WTC11 (cell line): ENCODE measurements around the gene ZKSCAN3. TPM values are rescaled to one million over a fixed set of nuclear protein-coding genes. Genes with fewer than 3 reads are reported as not detected.

ENCODE experiments used
- ATAC-seq: fragments of 200-7000 bp; cut with Tn5 transposase; 2 replicates; pipeline ENCODE4 v1.10.0; 2021; ENCODE audit warnings: mild to moderate bottlenecking, moderate library complexity
- CTCF ChIA-PET: fragments of 300-600 bp; sonication (Branson Sonifier 250); formaldehyde crosslinking; loops from one replicate; lab custom pipeline; 2021; ENCODE audit warnings: antibody characterized with exemption; lab: Charles Lee
- POLR2A ChIA-PET: fragments of 350-600 bp; sonication (Branson Sonifier 250); formaldehyde crosslinking; loops from one replicate; lab custom pipeline; 2021; ENCODE audit warnings: antibody characterized with exemption; lab: Charles Lee
- DNase-seq: peaks from one replicate; pipeline ENCODE4 v3.0.0; 2021; ENCODE audit warnings: low spot score
- H3K27ac Mint-ChIP-seq: 2 replicates; pipeline ENCODE4 v1.8.0; 2021; ENCODE audit warnings: mixed read lengths
- H3K27me3 Mint-ChIP-seq: 2 replicates; pipeline ENCODE4 v1.8.0; 2021; ENCODE audit warnings: low read depth, mild to moderate bottlenecking, moderate library complexity, mixed read lengths
- H3K36me3 Mint-ChIP-seq: 2 replicates; pipeline ENCODE4 v1.8.0; 2021; ENCODE audit warnings: mixed read lengths
- H3K4me1 Mint-ChIP-seq: 2 replicates; pipeline ENCODE4 v1.8.0; 2022; ENCODE audit warnings: mixed read lengths
- H3K4me3 Mint-ChIP-seq: 2 replicates; pipeline ENCODE4 v1.8.0; 2021; ENCODE audit warnings: mild to moderate bottlenecking, moderate library complexity, mixed read lengths
- H3K9me3 Mint-ChIP-seq: 2 replicates; pipeline ENCODE4 v1.8.0; 2021; ENCODE audit warnings: mixed read lengths
- ATF1 ChIP-seq: sonication (generic); formaldehyde crosslinking; IDR thresholded peaks from 2 replicates; pipeline ENCODE4 v1.8.1; 2023; ENCODE audit warnings: mild to moderate bottlenecking, moderate library complexity, missing genetic modification reagents
- CREM ChIP-seq: sonication (generic); formaldehyde crosslinking; IDR thresholded peaks from 2 replicates; pipeline ENCODE4 v1.8.1; 2022; ENCODE audit warnings: mild to moderate bottlenecking, missing genetic modification reagents, moderate library complexity
- EMX1 ChIP-seq: fragments of 250-450 bp; sonication (Bioruptor Pico); IDR thresholded peaks from 2 replicates; pipeline ENCODE4 v1.8.0; 2021; ENCODE audit warnings: mild to moderate bottlenecking
- FOXP1 ChIP-seq: sonication (generic); formaldehyde crosslinking; IDR thresholded peaks from 2 replicates; pipeline ENCODE4 v1.8.0; 2022; ENCODE audit warnings: missing genetic modification reagents, mild to moderate bottlenecking, moderate library complexity, borderline replicate concordance
- GABPB1 ChIP-seq: sonication (generic); formaldehyde crosslinking; IDR thresholded peaks from 2 replicates; pipeline ENCODE4 v1.8.1; 2023; ENCODE audit warnings: mild to moderate bottlenecking, missing genetic modification reagents
- GRHL2 ChIP-seq: fragments of 250-450 bp; sonication (Bioruptor Pico); IDR thresholded peaks from 2 replicates; pipeline ENCODE4 v1.8.0; 2022; ENCODE audit warnings: mild to moderate bottlenecking, moderate library complexity; ENCODE audit not compliant: insufficient replicate concordance, severe bottlenecking
- GTF2I ChIP-seq: fragments of 250-450 bp; sonication (Bioruptor Pico); conservative IDR thresholded peaks from 2 replicates; pipeline ENCODE4 v1.4.0; 2021; ENCODE audit warnings: mild to moderate bottlenecking
- MYBL2 ChIP-seq: sonication (generic); formaldehyde crosslinking; IDR thresholded peaks from 2 replicates; pipeline ENCODE4 v1.8.1; 2023; ENCODE audit warnings: mild to moderate bottlenecking, moderate library complexity, missing genetic modification reagents
- OVOL2 ChIP-seq: fragments of 250-450 bp; sonication (Bioruptor Pico); IDR thresholded peaks from 2 replicates; pipeline ENCODE4 v1.9.0; 2021; ENCODE audit warnings: mild to moderate bottlenecking, borderline replicate concordance
- RELA ChIP-seq: sonication (generic); formaldehyde crosslinking; IDR thresholded peaks from 2 replicates; pipeline ENCODE4 v1.8.1; 2022; ENCODE audit warnings: missing genetic modification reagents, mild to moderate bottlenecking, borderline replicate concordance
- SP1 ChIP-seq: sonication (generic); formaldehyde crosslinking; conservative IDR thresholded peaks from 2 replicates; pipeline ENCODE4 v1.8.1; 2022; ENCODE audit warnings: missing genetic modification reagents
- TEAD4 ChIP-seq: sonication (generic); formaldehyde crosslinking; IDR thresholded peaks from 2 replicates; pipeline ENCODE4 v1.8.0; 2022; ENCODE audit warnings: mild to moderate bottlenecking, missing genetic modification reagents
- total RNA-seq: library from RNA; stranded (reverse); gene quantifications from 3 replicates; pipeline ENCODE4 v1.2.3, GENCODE V29; 2021
- TF ChIP-seq, protein P1 (sequence below): sonication (generic); formaldehyde crosslinking; IDR thresholded peaks from 2 replicates; pipeline ENCODE4 v1.8.0; 2022; ENCODE audit warnings: mild to moderate bottlenecking, missing genetic modification reagents
- TF ChIP-seq, protein P2 (sequence below): sonication (generic); formaldehyde crosslinking; IDR thresholded peaks from 2 replicates; pipeline ENCODE4 v1.8.1; 2022; ENCODE audit warnings: mild to moderate bottlenecking, moderate library complexity, missing genetic modification reagents
- TF ChIP-seq, protein P3 (sequence below): sonication (generic); formaldehyde crosslinking; conservative IDR thresholded peaks from 2 replicates; pipeline ENCODE4 v1.8.1; 2023; ENCODE audit warnings: mild to moderate bottlenecking, low read depth, missing genetic modification reagents, moderate library complexity
- TF ChIP-seq, protein P4 (sequence below): sonication (generic); formaldehyde crosslinking; IDR thresholded peaks from 2 replicates; pipeline ENCODE4 v1.8.1; 2023; ENCODE audit warnings: mild to moderate bottlenecking, moderate library complexity, missing genetic modification reagents
- TF ChIP-seq, protein P5 (sequence below): sonication (generic); formaldehyde crosslinking; IDR thresholded peaks from 2 replicates; pipeline ENCODE4 v1.8.1; 2022; ENCODE audit warnings: low read depth, mild to moderate bottlenecking, moderate library complexity, missing genetic modification reagents, borderline replicate concordance
- TF ChIP-seq, protein P6 (sequence below): sonication (generic); formaldehyde crosslinking; IDR thresholded peaks from 2 replicates; pipeline ENCODE4 v1.8.1; 2023; ENCODE audit warnings: mild to moderate bottlenecking, missing genetic modification reagents, borderline replicate concordance
- TF ChIP-seq, protein P7 (sequence below): sonication (generic); formaldehyde crosslinking; IDR thresholded peaks from 2 replicates; pipeline ENCODE4 v1.8.1; 2023; ENCODE audit warnings: mild to moderate bottlenecking, missing genetic modification reagents

ZKSCAN3 gene
- total RNA-seq, 1 experiment from 2014 or later = 5.4 TPM

DNA sequence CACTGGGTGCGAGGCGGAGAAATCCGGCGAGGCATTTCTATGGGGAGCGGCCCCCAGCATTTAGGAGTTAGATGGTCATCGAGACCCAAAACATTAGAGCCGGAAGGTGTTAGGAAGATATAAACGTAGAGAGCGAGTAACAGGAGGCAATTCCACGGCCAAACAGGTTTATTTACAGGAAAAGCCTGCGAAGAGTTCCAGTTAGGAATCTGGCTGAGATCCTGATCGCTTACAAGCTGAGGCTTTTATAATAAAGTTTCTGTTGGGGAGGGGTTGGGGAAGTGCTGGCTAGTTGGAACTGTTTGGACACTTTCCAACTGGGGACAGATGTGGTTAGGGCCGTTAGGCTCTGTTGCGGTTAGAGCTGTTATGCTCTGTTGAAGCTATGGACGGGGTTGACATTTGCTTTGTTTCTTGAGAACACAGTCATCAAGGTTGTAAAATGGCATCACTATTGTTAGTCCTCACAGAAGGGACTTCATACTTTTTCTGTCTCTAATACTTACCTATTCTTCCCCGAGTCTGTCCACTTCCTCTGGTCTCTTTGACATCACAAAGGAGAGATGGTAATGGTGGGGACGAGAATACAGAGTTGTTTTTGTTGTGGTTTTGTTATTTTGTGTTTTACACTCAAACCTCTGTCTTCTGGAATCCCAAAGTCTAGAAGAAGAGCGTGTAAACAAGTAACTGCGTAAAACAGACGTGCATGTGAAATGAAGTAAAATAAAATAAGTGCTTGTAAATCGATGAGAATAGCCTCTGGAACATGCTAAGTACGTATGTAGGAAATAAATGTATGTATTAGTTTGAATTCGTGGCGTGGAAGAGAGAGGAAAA, 13.2 kb upstream of the ZKSCAN3 start (continued):
- TF ChIP-seq GABPB1 (CRISPR knock-in tag) (no peak), GRHL2 (CRISPR knock-in tag) (no peak), EMX1 (CRISPR knock-in tag) (no peak), GTF2I (CRISPR knock-in tag) (no peak), FOXP1 (CRISPR knock-in tag) (no peak), CREM (no peak; the same call in 1 of the 2 replicates), RELA (CRISPR knock-in tag) (no peak), OVOL2 (no peak), TEAD4 (no peak), ATF1 (no peak)
- TF ChIP-seq, protein P1, sequence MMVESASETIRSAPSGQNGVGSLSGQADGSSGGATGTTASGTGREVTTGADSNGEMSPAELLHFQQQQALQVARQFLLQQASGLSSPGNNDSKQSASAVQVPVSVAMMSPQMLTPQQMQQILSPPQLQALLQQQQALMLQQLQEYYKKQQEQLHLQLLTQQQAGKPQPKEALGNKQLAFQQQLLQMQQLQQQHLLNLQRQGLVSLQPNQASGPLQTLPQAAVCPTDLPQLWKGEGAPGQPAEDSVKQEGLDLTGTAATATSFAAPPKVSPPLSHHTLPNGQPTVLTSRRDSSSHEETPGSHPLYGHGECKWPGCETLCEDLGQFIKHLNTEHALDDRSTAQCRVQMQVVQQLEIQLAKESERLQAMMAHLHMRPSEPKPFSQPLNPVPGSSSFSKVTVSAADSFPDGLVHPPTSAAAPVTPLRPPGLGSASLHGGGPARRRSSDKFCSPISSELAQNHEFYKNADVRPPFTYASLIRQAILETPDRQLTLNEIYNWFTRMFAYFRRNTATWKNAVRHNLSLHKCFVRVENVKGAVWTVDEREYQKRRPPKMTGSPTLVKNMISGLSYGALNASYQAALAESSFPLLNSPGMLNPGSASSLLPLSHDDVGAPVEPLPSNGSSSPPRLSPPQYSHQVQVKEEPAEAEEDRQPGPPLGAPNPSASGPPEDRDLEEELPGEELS (CRISPR knock-in tag) = no peak
- TF ChIP-seq, protein P2, sequence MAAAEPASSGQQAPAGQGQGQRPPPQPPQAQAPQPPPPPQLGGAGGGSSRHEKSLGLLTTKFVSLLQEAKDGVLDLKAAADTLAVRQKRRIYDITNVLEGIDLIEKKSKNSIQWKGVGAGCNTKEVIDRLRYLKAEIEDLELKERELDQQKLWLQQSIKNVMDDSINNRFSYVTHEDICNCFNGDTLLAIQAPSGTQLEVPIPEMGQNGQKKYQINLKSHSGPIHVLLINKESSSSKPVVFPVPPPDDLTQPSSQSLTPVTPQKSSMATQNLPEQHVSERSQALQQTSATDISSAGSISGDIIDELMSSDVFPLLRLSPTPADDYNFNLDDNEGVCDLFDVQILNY (CRISPR knock-in tag) = no peak
- TF ChIP-seq, protein P3, sequence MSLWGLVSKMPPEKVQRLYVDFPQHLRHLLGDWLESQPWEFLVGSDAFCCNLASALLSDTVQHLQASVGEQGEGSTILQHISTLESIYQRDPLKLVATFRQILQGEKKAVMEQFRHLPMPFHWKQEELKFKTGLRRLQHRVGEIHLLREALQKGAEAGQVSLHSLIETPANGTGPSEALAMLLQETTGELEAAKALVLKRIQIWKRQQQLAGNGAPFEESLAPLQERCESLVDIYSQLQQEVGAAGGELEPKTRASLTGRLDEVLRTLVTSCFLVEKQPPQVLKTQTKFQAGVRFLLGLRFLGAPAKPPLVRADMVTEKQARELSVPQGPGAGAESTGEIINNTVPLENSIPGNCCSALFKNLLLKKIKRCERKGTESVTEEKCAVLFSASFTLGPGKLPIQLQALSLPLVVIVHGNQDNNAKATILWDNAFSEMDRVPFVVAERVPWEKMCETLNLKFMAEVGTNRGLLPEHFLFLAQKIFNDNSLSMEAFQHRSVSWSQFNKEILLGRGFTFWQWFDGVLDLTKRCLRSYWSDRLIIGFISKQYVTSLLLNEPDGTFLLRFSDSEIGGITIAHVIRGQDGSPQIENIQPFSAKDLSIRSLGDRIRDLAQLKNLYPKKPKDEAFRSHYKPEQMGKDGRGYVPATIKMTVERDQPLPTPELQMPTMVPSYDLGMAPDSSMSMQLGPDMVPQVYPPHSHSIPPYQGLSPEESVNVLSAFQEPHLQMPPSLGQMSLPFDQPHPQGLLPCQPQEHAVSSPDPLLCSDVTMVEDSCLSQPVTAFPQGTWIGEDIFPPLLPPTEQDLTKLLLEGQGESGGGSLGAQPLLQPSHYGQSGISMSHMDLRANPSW = no peak
- TF ChIP-seq, protein P4, sequence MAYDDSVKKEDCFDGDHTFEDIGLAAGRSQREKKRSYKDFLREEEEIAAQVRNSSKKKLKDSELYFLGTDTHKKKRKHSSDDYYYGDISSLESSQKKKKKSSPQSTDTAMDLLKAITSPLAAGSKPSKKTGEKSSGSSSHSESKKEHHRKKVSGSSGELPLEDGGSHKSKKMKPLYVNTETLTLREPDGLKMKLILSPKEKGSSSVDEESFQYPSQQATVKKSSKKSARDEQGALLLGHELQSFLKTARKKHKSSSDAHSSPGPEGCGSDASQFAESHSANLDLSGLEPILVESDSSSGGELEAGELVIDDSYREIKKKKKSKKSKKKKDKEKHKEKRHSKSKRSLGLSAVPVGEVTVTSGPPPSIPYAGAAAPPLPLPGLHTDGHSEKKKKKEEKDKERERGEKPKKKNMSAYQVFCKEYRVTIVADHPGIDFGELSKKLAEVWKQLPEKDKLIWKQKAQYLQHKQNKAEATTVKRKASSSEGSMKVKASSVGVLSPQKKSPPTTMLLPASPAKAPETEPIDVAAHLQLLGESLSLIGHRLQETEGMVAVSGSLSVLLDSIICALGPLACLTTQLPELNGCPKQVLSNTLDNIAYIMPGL (CRISPR knock-in tag) = no peak
- TF ChIP-seq, protein P5, sequence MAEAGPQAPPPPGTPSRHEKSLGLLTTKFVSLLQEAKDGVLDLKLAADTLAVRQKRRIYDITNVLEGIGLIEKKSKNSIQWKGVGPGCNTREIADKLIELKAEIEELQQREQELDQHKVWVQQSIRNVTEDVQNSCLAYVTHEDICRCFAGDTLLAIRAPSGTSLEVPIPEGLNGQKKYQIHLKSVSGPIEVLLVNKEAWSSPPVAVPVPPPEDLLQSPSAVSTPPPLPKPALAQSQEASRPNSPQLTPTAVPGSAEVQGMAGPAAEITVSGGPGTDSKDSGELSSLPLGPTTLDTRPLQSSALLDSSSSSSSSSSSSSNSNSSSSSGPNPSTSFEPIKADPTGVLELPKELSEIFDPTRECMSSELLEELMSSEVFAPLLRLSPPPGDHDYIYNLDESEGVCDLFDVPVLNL (CRISPR knock-in tag) = no peak

DNA sequence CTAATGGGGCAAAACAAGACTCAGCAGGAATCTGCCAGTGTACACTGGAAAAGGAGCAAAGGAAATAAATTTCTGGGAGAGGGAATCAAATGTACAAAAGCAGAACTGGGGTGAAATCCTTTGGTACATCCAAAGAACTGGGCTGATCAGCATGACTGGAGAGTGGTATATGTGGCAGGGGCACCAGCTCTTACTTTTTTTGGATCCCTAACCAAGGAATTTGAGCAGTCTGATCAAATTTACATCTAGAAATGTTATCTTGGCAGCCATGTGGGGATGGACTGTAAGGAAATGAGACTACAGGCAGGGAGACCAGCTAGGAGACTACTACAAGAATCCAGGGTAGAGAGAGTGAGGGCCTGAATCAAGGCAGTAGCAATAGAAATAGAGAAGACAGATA, 12.6 kb upstream of the ZKSCAN3 start:
- H3K9me3 Mint-ChIP-seq = peaks cover 10% of the 10 kb centered on the region
- H3K4me1 Mint-ChIP-seq = peaks cover 9% of the 10 kb centered on the region
- POLR2A ChIA-PET = interaction anchor here (2.0 to 2.9 kb wide), 4 partner anchors 9 to 195 kb away, joined by 8 to 35 read pairs (median 12); partner anchors contain the start of genes ZKSCAN3 and ZKSCAN8
- H3K36me3 Mint-ChIP-seq = no peaks in the 10 kb centered on the region
- no peak overlapping the region for H3K4me3 Mint-ChIP-seq
- CTCF ChIA-PET = interaction anchor here (1.5 to 3.4 kb wide), 3 partner anchors 18 to 46 kb away, joined by 7 to 35 read pairs (median 11); no protein-coding TSS in a partner anchor
- peaks cover 25% of the 10 kb centered on the region for H3K27me3 Mint-ChIP-seq
- no peak overlapping the region for H3K27ac Mint-ChIP-seq
- DNase-seq (no peak), ATAC-seq (no peak)
- TF ChIP-seq MYBL2 (CRISPR knock-in tag) = no peak
- TF ChIP-seq SP1 (CRISPR knock-in tag) = no peak
- TF ChIP-seq, protein P6, sequence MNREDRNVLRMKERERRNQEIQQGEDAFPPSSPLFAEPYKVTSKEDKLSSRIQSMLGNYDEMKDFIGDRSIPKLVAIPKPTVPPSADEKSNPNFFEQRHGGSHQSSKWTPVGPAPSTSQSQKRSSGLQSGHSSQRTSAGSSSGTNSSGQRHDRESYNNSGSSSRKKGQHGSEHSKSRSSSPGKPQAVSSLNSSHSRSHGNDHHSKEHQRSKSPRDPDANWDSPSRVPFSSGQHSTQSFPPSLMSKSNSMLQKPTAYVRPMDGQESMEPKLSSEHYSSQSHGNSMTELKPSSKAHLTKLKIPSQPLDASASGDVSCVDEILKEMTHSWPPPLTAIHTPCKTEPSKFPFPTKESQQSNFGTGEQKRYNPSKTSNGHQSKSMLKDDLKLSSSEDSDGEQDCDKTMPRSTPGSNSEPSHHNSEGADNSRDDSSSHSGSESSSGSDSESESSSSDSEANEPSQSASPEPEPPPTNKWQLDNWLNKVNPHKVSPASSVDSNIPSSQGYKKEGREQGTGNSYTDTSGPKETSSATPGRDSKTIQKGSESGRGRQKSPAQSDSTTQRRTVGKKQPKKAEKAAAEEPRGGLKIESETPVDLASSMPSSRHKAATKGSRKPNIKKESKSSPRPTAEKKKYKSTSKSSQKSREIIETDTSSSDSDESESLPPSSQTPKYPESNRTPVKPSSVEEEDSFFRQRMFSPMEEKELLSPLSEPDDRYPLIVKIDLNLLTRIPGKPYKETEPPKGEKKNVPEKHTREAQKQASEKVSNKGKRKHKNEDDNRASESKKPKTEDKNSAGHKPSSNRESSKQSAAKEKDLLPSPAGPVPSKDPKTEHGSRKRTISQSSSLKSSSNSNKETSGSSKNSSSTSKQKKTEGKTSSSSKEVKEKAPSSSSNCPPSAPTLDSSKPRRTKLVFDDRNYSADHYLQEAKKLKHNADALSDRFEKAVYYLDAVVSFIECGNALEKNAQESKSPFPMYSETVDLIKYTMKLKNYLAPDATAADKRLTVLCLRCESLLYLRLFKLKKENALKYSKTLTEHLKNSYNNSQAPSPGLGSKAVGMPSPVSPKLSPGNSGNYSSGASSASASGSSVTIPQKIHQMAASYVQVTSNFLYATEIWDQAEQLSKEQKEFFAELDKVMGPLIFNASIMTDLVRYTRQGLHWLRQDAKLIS (CRISPR knock-in tag) = no peak
- TF ChIP-seq GTF2I (CRISPR knock-in tag) = no peak
- TF ChIP-seq, protein P7, sequence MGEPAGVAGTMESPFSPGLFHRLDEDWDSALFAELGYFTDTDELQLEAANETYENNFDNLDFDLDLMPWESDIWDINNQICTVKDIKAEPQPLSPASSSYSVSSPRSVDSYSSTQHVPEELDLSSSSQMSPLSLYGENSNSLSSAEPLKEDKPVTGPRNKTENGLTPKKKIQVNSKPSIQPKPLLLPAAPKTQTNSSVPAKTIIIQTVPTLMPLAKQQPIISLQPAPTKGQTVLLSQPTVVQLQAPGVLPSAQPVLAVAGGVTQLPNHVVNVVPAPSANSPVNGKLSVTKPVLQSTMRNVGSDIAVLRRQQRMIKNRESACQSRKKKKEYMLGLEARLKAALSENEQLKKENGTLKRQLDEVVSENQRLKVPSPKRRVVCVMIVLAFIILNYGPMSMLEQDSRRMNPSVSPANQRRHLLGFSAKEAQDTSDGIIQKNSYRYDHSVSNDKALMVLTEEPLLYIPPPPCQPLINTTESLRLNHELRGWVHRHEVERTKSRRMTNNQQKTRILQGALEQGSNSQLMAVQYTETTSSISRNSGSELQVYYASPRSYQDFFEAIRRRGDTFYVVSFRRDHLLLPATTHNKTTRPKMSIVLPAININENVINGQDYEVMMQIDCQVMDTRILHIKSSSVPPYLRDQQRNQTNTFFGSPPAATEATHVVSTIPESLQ (CRISPR knock-in tag) = no peak
